GM12878 (cell line): ENCODE results near the gene CDYL2.

Experiments
- PBX3 ChIP-seq: IDR thresholded peaks from 2 replicates; pipeline ENCODE4 v1.6.1; 2011; ENCODE audit warnings: mild to moderate bottlenecking, low read depth, low read length, moderate library complexity; ENCODE audit not compliant: insufficient replicate concordance
- REST ChIP-seq: IDR thresholded peaks from 2 replicates; pipeline ENCODE4 v1.6.1; 2012; ENCODE audit warnings: mild to moderate bottlenecking, low read depth, low read length

GRCh38 chr16:80766798-80767197 lies 37.6 kb downstream of the CDYL2 start:
- TF ChIP-seq REST (no peak), PBX3 (no peak)
